ENCODE data around the gene PEX10.

Gene PEX10

DNA sequence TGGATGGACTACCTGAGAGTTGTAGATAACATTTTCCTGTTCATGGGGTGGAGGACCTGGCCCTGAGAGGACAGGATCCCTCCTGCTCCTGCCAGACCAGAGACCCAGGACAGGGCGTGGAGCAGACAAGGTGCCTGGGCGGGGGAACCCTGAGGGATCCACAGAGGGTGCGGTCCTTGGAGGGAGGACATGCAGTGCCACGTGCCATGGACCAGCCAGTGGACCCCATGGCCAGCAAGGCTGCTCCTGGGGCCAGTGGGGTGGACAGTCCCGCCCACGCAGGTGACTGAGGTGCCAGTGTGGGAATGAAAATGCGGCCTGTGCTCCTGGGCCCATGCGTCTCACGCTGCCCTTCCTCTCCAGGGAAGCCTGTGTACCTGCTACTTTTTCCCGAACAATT, 17.1 kb downstream of the PEX10 start:
- no peak overlapping the region for H3K9ac ChIP-seq

DNA sequence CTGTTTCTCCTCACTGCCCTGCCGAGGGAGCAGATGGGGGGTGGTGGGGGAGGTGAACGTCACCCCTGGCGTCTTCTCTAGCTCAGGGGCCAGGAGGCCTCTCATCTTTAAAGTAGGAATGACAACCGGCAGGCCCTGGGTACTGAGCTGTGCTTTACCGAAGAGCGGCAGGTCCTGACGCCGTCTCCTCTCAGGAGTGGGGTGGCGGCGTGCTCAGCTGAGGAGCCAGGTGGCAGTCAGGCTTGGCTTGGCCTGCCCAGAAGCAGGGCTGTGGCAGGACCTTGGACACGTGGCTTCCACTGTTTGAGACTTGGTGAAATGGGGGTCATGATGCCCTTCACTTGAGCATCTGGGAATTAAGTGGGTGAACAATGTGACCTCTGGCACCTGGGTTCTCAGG, 17.6 kb downstream of the PEX10 start:
- Histone ChIP-seq H3K4me3 (ENCODE audit: low read depth, low read length) (no peak overlapping the region), H3K27me3 (ENCODE audit: control insufficient read depth, insufficient read depth, low read length) (no peaks in the 10 kb centered on the region), H2AFZ (no peak overlapping the region), H3K4me1 (peaks cover 5% of the 10 kb centered on the region), H3K9ac (no peak overlapping the region), H3K36me3 (ENCODE audit: control insufficient read depth, insufficient read depth, low read length) (no peaks in the 10 kb centered on the region), H3K9me3 (ENCODE audit: control insufficient read depth, low read length) (no peaks in the 10 kb centered on the region), H3K27ac (no peak overlapping the region), H3K79me2 (peaks cover 21% of the 10 kb centered on the region), H3K4me2 (ENCODE audit: low read length) (no peak overlapping the region)
- TF ChIP-seq, protein P1, sequence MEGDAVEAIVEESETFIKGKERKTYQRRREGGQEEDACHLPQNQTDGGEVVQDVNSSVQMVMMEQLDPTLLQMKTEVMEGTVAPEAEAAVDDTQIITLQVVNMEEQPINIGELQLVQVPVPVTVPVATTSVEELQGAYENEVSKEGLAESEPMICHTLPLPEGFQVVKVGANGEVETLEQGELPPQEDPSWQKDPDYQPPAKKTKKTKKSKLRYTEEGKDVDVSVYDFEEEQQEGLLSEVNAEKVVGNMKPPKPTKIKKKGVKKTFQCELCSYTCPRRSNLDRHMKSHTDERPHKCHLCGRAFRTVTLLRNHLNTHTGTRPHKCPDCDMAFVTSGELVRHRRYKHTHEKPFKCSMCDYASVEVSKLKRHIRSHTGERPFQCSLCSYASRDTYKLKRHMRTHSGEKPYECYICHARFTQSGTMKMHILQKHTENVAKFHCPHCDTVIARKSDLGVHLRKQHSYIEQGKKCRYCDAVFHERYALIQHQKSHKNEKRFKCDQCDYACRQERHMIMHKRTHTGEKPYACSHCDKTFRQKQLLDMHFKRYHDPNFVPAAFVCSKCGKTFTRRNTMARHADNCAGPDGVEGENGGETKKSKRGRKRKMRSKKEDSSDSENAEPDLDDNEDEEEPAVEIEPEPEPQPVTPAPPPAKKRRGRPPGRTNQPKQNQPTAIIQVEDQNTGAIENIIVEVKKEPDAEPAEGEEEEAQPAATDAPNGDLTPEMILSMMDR (IDR thresholded peaks at IDR 0.05), result no peak

More for the DNA sequence above, 17.1 kb downstream of the PEX10 start:
- H3K4me1 ChIP-seq, result peaks cover 5% of the 10 kb centered on the region
- H3K79me2 ChIP-seq, result peaks cover 21% of the 10 kb centered on the region
- no peak overlapping the region for H3K4me3 ChIP-seq (ENCODE audit: low read depth, low read length)
- no peaks in the 10 kb centered on the region for H3K27me3 ChIP-seq (ENCODE audit: control insufficient read depth, insufficient read depth, low read length)
- H3K27ac ChIP-seq, result no peak overlapping the region
- H2AFZ ChIP-seq, result no peak overlapping the region
- no peaks in the 10 kb centered on the region for H3K36me3 ChIP-seq (ENCODE audit: control insufficient read depth, insufficient read depth, low read length)
- no peak overlapping the region for H3K4me2 ChIP-seq (ENCODE audit: low read length)
- TF ChIP-seq, protein P1 (IDR thresholded peaks at IDR 0.05), result no peak
- no peaks in the 10 kb centered on the region for H3K9me3 ChIP-seq (ENCODE audit: control insufficient read depth, low read length)

DNA sequence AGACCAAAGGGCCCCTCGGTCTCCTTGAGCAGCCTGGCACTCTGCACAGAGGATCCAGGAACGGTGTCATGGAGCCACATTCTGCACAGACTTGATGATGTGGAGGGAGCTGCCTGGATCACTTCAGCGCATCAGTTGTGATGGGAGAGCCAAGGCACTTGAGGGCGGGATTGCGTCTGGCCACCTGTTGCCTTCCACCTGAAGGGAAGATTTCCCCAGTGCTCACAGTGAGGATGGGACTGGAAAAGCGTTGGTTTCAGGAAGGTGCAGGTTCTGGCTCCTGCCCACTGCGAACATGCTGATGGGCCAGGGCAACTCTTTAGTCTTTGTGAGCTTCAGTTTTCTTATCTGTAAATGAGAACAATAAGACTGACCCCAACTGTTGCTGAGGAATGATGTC, 18.1 kb downstream of the PEX10 start:
- H3K27ac ChIP-seq, result no peak overlapping the region
- H3K4me3 ChIP-seq (ENCODE audit: low read depth, low read length), result no peak overlapping the region
- TF ChIP-seq, protein P1 (IDR thresholded peaks at IDR 0.05), result no peak
- no peaks in the 10 kb centered on the region for H3K9me3 ChIP-seq (ENCODE audit: control insufficient read depth, low read length)
- peaks cover 5% of the 10 kb centered on the region for H3K4me1 ChIP-seq
- H3K4me2 ChIP-seq (ENCODE audit: low read length), result no peak overlapping the region
- no peak overlapping the region for H2AFZ ChIP-seq
- no peak overlapping the region for H3K9ac ChIP-seq
- no peaks in the 10 kb centered on the region for H3K27me3 ChIP-seq (ENCODE audit: control insufficient read depth, insufficient read depth, low read length)
- peaks cover 21% of the 10 kb centered on the region for H3K79me2 ChIP-seq
- H3K36me3 ChIP-seq (ENCODE audit: control insufficient read depth, insufficient read depth, low read length), result no peaks in the 10 kb centered on the region

DNA sequence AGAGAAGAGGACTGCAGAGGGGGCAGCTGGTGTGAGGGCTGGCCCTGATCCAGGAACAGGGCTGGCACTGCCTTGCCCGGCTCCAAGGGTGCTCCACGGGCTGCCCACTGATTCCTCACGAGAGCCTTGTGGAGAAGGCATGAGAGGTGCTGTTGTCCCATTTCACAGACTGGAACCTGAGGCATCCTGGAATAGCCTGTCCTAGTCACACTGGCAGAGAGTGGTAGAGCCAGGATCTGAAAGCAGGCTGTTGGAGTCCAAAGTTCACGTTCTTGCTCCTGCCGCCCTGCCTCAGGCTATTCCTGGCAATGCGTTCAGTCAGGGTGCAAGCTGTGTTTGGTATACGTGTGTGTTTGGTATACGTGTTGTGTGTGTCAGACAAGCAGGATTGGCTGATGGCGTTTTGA, 18.9 kb downstream of the PEX10 start:
- no peak overlapping the region for H3K4me3 ChIP-seq (ENCODE audit: low read depth, low read length)

DNA sequence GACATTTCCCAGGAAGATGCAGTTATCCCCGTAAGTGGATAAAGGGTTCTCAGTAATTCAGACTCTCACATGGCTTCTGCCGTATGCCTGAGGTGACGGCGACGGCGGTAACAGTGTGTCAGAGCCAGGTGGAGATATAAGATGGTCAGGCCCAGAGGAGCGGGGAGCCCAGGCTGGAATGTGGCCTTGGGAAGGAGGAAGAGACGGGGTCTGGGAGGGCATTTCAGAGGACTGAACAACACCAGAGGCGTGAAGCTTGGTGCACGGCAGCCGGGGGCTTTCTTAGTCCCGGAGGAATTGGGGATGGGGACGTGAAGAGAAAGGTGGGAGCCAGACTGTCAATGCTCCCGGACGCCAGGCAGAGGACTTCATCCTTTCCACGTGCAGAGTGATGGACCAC, 19.7 kb downstream of the PEX10 start:
- Histone ChIP-seq H3K4me3 (ENCODE audit: low read depth, low read length) (peak overlapping the region; percentile 63), H3K27ac (no peak overlapping the region), H3K9me3 (ENCODE audit: control insufficient read depth, low read length) (no peaks in the 10 kb centered on the region), H3K79me2 (peaks cover 21% of the 10 kb centered on the region), H3K9ac (no peak overlapping the region), H3K4me2 (ENCODE audit: low read length) (peak overlapping the region; percentile 64), H3K4me1 (peaks cover 5% of the 10 kb centered on the region), H3K36me3 (ENCODE audit: control insufficient read depth, insufficient read depth, low read length) (no peaks in the 10 kb centered on the region), H3K27me3 (ENCODE audit: control insufficient read depth, insufficient read depth, low read length) (no peaks in the 10 kb centered on the region), H2AFZ (no peak overlapping the region)
- TF ChIP-seq, protein P1 (IDR thresholded peaks at IDR 0.05), result no peak

More for the DNA sequence above, 18.9 kb downstream of the PEX10 start:
- peaks cover 21% of the 10 kb centered on the region for H3K79me2 ChIP-seq
- no peaks in the 10 kb centered on the region for H3K27me3 ChIP-seq (ENCODE audit: control insufficient read depth, insufficient read depth, low read length)
- peaks cover 5% of the 10 kb centered on the region for H3K4me1 ChIP-seq
- TF ChIP-seq, protein P1 (IDR thresholded peaks at IDR 0.05), result no peak
- no peaks in the 10 kb centered on the region for H3K36me3 ChIP-seq (ENCODE audit: control insufficient read depth, insufficient read depth, low read length)
- no peak overlapping the region for H3K4me2 ChIP-seq (ENCODE audit: low read length)
- H3K9ac ChIP-seq, result no peak overlapping the region
- H3K27ac ChIP-seq, result no peak overlapping the region
- H2AFZ ChIP-seq, result no peak overlapping the region
- no peaks in the 10 kb centered on the region for H3K9me3 ChIP-seq (ENCODE audit: control insufficient read depth, low read length)
